BLaER1 treated with 17β-estradiol and CSF1 and Interleukin-3, amounts not matched to agents 10 nM and 100 nM (cell line): Measurements from ENCODE around the gene EMC6.

Experiments
- H3K27ac ChIP-seq, 11 experiments: shearing (Covaris generic); formaldehyde crosslinking; 2 replicates each; pipeline ENCODE4 v1.8.1; 2022
- H3K27me3 ChIP-seq, 11 experiments: shearing (Covaris generic); formaldehyde crosslinking; 2 replicates each; pipeline ENCODE4 v1.8.1; 2022
- H3K36me3 ChIP-seq, 11 experiments: shearing (Covaris generic); formaldehyde crosslinking; 2 replicates each; pipeline ENCODE4 v1.8.1; 2022
- H3K4me1 ChIP-seq, 10 experiments: shearing (Covaris generic); formaldehyde crosslinking; 2 replicates each; pipeline ENCODE4 v1.8.1; 2022
- H3K4me2 ChIP-seq, 11 experiments: shearing (Covaris generic); formaldehyde crosslinking; 2 replicates each; pipeline ENCODE4 v1.8.1; 2022
- H3K4me3 ChIP-seq, 10 experiments: shearing (Covaris generic); formaldehyde crosslinking; 2 replicates each; pipeline ENCODE4 v1.8.1; 2022
- H3K9ac ChIP-seq, 11 experiments: shearing (Covaris generic); formaldehyde crosslinking; 2 replicates each; pipeline ENCODE4 v1.8.1; 2022
- H3K9me3 ChIP-seq, 11 experiments: shearing (Covaris generic); formaldehyde crosslinking; replicated peaks in 1 of 11; 2 replicates each; pipeline ENCODE4 v1.8.1; 2022
- H4K20me1 ChIP-seq, 11 experiments: shearing (Covaris generic); formaldehyde crosslinking; 2 replicates each; pipeline ENCODE4 v1.8.1; 2022
- Cebpa-rat ChIP-seq, 11 experiments: shearing (Covaris generic); IDR thresholded peaks; 2 replicates each; pipeline ENCODE4 v1.8.1; 2022

The EMC6 gene

GRCh38 chr17:3681565-3681964 is 13.0 kb downstream of the EMC6 start:
- no peak overlapping the region for H3K4me2 ChIP-seq
- no peak overlapping the region for H3K27ac ChIP-seq
- H3K9ac ChIP-seq: peak overlapping the region in 1 of 11 experiments; percentile 11; a peak in 1 of 22 replicates
- H3K4me1 ChIP-seq: peaks cover 6 to 24% (median 19%) of the 10 kb centered on the region in 10 experiments; a peak in 18 of 20 replicates
- H3K4me3 ChIP-seq: no peak overlapping the region
- TF ChIP-seq Cebpa-rat (IDR thresholded peaks at IDR 0.05): no peak
- H3K9me3 ChIP-seq: no peaks in the 10 kb centered on the region
- peaks cover 0 to 12% (median 0%) of the 10 kb centered on the region in 11 experiments; a peak in 3 of 22 replicates for H3K27me3 ChIP-seq
- H4K20me1 ChIP-seq: peaks cover 0 to 30% (median 0%) of the 10 kb centered on the region in 11 experiments; a peak in 5 of 22 replicates
- peaks cover 0 to 34% (median 0%) of the 10 kb centered on the region in 11 experiments; a peak in 4 of 22 replicates for H3K36me3 ChIP-seq

GRCh38 chr17:3682033-3682432 is 13.4 kb downstream of the EMC6 start:
- TF ChIP-seq Cebpa-rat (IDR thresholded peaks at IDR 0.05): no peak
- H3K27me3 ChIP-seq: peaks cover 0 to 12% (median 0%) of the 10 kb centered on the region in 11 experiments; a peak in 3 of 22 replicates
- H3K9ac ChIP-seq: peak overlapping the region in 1 of 11 experiments; percentile 11; a peak in 1 of 22 replicates
- H4K20me1 ChIP-seq: peaks cover 0 to 29% (median 0%) of the 10 kb centered on the region in 11 experiments; a peak in 5 of 22 replicates
- H3K4me3 ChIP-seq: no peak overlapping the region
- no peak overlapping the region for H3K4me2 ChIP-seq
- H3K36me3 ChIP-seq: peaks cover 0 to 30% (median 0%) of the 10 kb centered on the region in 11 experiments; a peak in 4 of 22 replicates
- no peaks in the 10 kb centered on the region for H3K9me3 ChIP-seq
- H3K27ac ChIP-seq: no peak overlapping the region
- peaks cover 6 to 24% (median 19%) of the 10 kb centered on the region in 10 experiments; a peak in 18 of 20 replicates for H3K4me1 ChIP-seq

- Histone ChIP-seq H3K27ac (no peak overlapping the region), H3K36me3 (peaks cover 0 to 19% (median 0%) of the 10 kb centered on the region in 11 experiments; a peak in 4 of 22 replicates), H4K20me1 (peaks cover 0 to 18% (median 0%) of the 10 kb centered on the region in 11 experiments; a peak in 6 of 22 replicates), H3K4me1 (peaks cover 8 to 25% (median 20%) of the 10 kb centered on the region in 10 experiments), H3K4me2 (peak overlapping the region in 2 of 11 experiments; percentile 1 to 26; a peak in 2 of 22 replicates), H3K9ac (no peak overlapping the region), H3K9me3 (no peaks in the 10 kb centered on the region), H3K4me3 (no peak overlapping the region), H3K27me3 (peaks cover 0 to 14% (median 0%) of the 10 kb centered on the region in 11 experiments; a peak in 4 of 22 replicates)
- TF ChIP-seq Cebpa-rat (IDR thresholded peaks at IDR 0.05): no peak
Observed at GRCh38 chr17:3683054-3683511, 14.5 kb downstream of the EMC6 start.

- H3K9ac ChIP-seq: peak overlapping the region in 1 of 11 experiments; percentile 37; a peak in 1 of 22 replicates
- H3K4me2 ChIP-seq: peak overlapping the region in 9 of 11 experiments; percentile 24 to 83 (median 49); a peak in 13 of 22 replicates
- H3K4me3 ChIP-seq: no peak overlapping the region
- TF ChIP-seq Cebpa-rat (IDR thresholded peaks at IDR 0.05): no peak
- peaks cover 9 to 44% (median 29%) of the 10 kb centered on the region in 10 experiments; a peak in 19 of 20 replicates for H3K4me1 ChIP-seq
- peaks cover 0 to 23% (median 0%) of the 10 kb centered on the region in 11 experiments; a peak in 5 of 22 replicates for H3K27me3 ChIP-seq
- H4K20me1 ChIP-seq: peaks cover 0 to 18% (median 0%) of the 10 kb centered on the region in 11 experiments; a peak in 8 of 22 replicates
- H3K27ac ChIP-seq: 0 out of 22 replicates have a peak overlapping the region, but pooled peaks of 1 of the 11 experiments have one; percentile 27
- H3K9me3 ChIP-seq: no peaks in the 10 kb centered on the region
- peaks cover 0 to 6% (median 0%) of the 10 kb centered on the region in 11 experiments; a peak in 1 of 22 replicates for H3K36me3 ChIP-seq
Observed at GRCh38 chr17:3685174-3685573, 16.6 kb downstream of the EMC6 start.

- H3K27ac ChIP-seq: peak overlapping the region in 4 of 11 experiments; percentile 6 to 54 (median 24); a peak in 5 of 22 replicates
- H4K20me1 ChIP-seq: peaks cover 0 to 30% (median 5%) of the 10 kb centered on the region in 11 experiments; a peak in 10 of 22 replicates
- TF ChIP-seq Cebpa-rat (IDR thresholded peaks at IDR 0.05): no peak
- peaks cover 0 to 23% (median 0%) of the 10 kb centered on the region in 11 experiments; a peak in 5 of 22 replicates for H3K27me3 ChIP-seq
- peaks cover 0 to 13% (median 0%) of the 10 kb centered on the region in 11 experiments; a peak in 2 of 22 replicates for H3K36me3 ChIP-seq
- H3K9ac ChIP-seq: peak overlapping the region in 6 of 11 experiments; percentile 2 to 54 (median 20); a peak in 8 of 22 replicates
- no peaks in the 10 kb centered on the region for H3K9me3 ChIP-seq
- H3K4me3 ChIP-seq: no peak overlapping the region
- peaks cover 9 to 68% (median 45%) of the 10 kb centered on the region in 10 experiments for H3K4me1 ChIP-seq
- peak overlapping the region; percentile 1 to 83 (median 69); a peak in 19 of 22 replicates for H3K4me2 ChIP-seq
Observed at GRCh38 chr17:3688027-3688553, 19.5 kb downstream of the EMC6 start.

- H3K9me3 ChIP-seq: no peaks in the 10 kb centered on the region
- peak overlapping the region in 4 of 11 experiments; percentile 2 to 54 (median 32); a peak in 4 of 22 replicates for H3K9ac ChIP-seq
- peaks cover 0 to 13% (median 0%) of the 10 kb centered on the region in 11 experiments; a peak in 2 of 22 replicates for H3K36me3 ChIP-seq
- H3K4me3 ChIP-seq: no peak overlapping the region
- H3K4me1 ChIP-seq: peaks cover 12 to 69% (median 51%) of the 10 kb centered on the region in 10 experiments
- no peak for TF ChIP-seq Cebpa-rat (IDR thresholded peaks at IDR 0.05)
- H3K4me2 ChIP-seq: peak overlapping the region in 8 of 11 experiments; percentile 2 to 83 (median 74); a peak in 17 of 22 replicates
- H3K27me3 ChIP-seq: peaks cover 0 to 23% (median 0%) of the 10 kb centered on the region in 11 experiments; a peak in 5 of 22 replicates
- peaks cover 0 to 30% (median 5%) of the 10 kb centered on the region in 11 experiments; a peak in 10 of 22 replicates for H4K20me1 ChIP-seq
- 0 out of 22 replicates have a peak overlapping the region, but pooled peaks of 1 of the 11 experiments have one; percentile 25 for H3K27ac ChIP-seq
Observed at GRCh38 chr17:3688852-3689261, 20.2 kb downstream of the EMC6 start.

GRCh38 chr17:3689262-3690093 is 20.9 kb downstream of the EMC6 start:
- Histone ChIP-seq H3K4me3 (no peak overlapping the region), H3K9ac (no peak overlapping the region), H3K9me3 (no peaks in the 10 kb centered on the region), H3K4me2 (peak overlapping the region in 8 of 11 experiments; percentile 2 to 83 (median 74); a peak in 12 of 22 replicates), H3K27ac (no peak overlapping the region), H3K27me3 (peaks cover 0 to 19% (median 0%) of the 10 kb centered on the region in 11 experiments; a peak in 5 of 22 replicates), H3K36me3 (peaks cover 0 to 13% (median 0%) of the 10 kb centered on the region in 11 experiments; a peak in 2 of 22 replicates), H3K4me1 (peaks cover 14 to 71% (median 57%) of the 10 kb centered on the region in 10 experiments), H4K20me1 (peaks cover 0 to 30% (median 3%) of the 10 kb centered on the region in 11 experiments; a peak in 10 of 22 replicates)
- no peak for TF ChIP-seq Cebpa-rat (IDR thresholded peaks at IDR 0.05)
